ENCODE results near the gene REEP6. TPM values are rescaled to one million over a fixed set of nuclear protein-coding genes. Genes with fewer than 3 reads are reported as not detected.

REEP6 gene
- total and polyA plus RNA-seq, 4 donors = 16.4 to 449 (median 201) TPM

DNA sequence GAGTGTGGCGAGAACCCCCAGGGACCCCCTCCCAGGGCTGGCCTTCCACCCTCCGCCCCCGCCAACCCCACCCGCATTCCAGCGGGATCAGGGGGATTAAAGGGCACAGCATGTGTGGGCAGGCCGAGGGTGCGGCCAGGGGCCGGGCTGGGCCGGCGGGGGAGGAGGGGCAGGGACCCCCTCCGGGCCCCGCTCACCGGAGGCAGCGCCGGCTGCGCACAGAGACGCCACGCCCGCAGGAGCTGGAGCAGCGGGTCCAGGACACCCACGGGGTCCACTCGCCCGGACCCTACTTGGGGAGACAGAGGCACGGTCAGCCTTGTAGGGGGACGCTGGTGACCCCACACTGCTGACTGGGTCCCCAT is 19.4 kb downstream of the REEP6 start (continued):
- TF ChIP-seq CTCF (IDR thresholded peaks at IDR 0.05; ENCODE audit: low read depth, low read length, missing input control) (no peak), SP1 (IDR thresholded peaks at IDR 0.05) (no peak), TAF1 (conservative IDR thresholded peaks at IDR 0.05) (no peak), RAD21 (IDR thresholded peaks at IDR 0.05) (no peak)

GRCh38 chr19:1510807-1511206 is 19.8 kb downstream of the REEP6 start:
- H3K27me3 ChIP-seq (ENCODE audit: control insufficient read depth in 4 of 4, insufficient read depth in 4 of 4, low read length in 3 of 4) = peaks cover 0 to 3% (median 0%) of the 10 kb centered on the region in 4 donors
- no peak overlapping the region for H3K9ac ChIP-seq (ENCODE audit: low read depth in 1 of 2, low read length in 2 of 2)
- no peak for DNase-seq (ENCODE audit: low spot score)
- no peak overlapping the region for H3K27ac ChIP-seq (ENCODE audit: low read depth in 1 of 2, low read length in 2 of 2)
- no peak overlapping the region for H3K4me3 ChIP-seq (ENCODE audit: low read depth in 1 of 3, low read length in 3 of 3)
- no peak for TF ChIP-seq RAD21 (IDR thresholded peaks at IDR 0.05)
- no peak for TF ChIP-seq HNF4G (IDR thresholded peaks at IDR 0.05)
- no peak for TF ChIP-seq TAF1 (conservative IDR thresholded peaks at IDR 0.05)
- no peak for TF ChIP-seq FOXA1 (IDR thresholded peaks at IDR 0.05)
- TF ChIP-seq, protein P1, sequence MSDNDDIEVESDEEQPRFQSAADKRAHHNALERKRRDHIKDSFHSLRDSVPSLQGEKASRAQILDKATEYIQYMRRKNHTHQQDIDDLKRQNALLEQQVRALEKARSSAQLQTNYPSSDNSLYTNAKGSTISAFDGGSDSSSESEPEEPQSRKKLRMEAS (IDR thresholded peaks at IDR 0.05) = no peak
- no peak for TF ChIP-seq JUND (IDR thresholded peaks at IDR 0.05)
- no peak for TF ChIP-seq EGR1 (IDR thresholded peaks at IDR 0.05; ENCODE audit: low read depth in 2 of 2)
- TF ChIP-seq HNF4A (conservative IDR thresholded peaks at IDR 0.05) = no peak
- TF ChIP-seq CTCF (IDR thresholded peaks at IDR 0.05; ENCODE audit: low read depth, low read length, missing input control) = no peak
- TF ChIP-seq ATF3 (IDR thresholded peaks at IDR 0.05) = no peak
- no peak for TF ChIP-seq YY1 (IDR thresholded peaks at IDR 0.05)
- no peak for TF ChIP-seq RXRA (IDR thresholded peaks at IDR 0.05)
- peaks cover 3 to 25% (median 15%) of the 10 kb centered on the region in 4 donors for H3K4me1 ChIP-seq (ENCODE audit: control insufficient read depth in 4 of 4, insufficient read depth in 4 of 4, low read length in 3 of 4)
- 41% methylated on average over 9 of the region's 9 CpGs for WGBS
- no peaks in the 10 kb centered on the region for H3K9me3 ChIP-seq (ENCODE audit: control insufficient read depth in 4 of 4, low read length in 3 of 4)
- no peaks in the 10 kb centered on the region for H3K36me3 ChIP-seq (ENCODE audit: control insufficient read depth in 4 of 4, insufficient read depth in 3 of 4, low read depth in 1 of 4, low read length in 3 of 4)

GRCh38 chr19:1511318-1512317 is 20.6 kb downstream of the REEP6 start:
- H3K27me3 ChIP-seq (ENCODE audit: control insufficient read depth in 4 of 4, insufficient read depth in 4 of 4, low read length in 3 of 4) = peaks cover 0 to 3% (median 0%) of the 10 kb centered on the region in 4 donors
- DNase-seq (ENCODE audit: low spot score) = no peak
- TF ChIP-seq, protein P2, sequence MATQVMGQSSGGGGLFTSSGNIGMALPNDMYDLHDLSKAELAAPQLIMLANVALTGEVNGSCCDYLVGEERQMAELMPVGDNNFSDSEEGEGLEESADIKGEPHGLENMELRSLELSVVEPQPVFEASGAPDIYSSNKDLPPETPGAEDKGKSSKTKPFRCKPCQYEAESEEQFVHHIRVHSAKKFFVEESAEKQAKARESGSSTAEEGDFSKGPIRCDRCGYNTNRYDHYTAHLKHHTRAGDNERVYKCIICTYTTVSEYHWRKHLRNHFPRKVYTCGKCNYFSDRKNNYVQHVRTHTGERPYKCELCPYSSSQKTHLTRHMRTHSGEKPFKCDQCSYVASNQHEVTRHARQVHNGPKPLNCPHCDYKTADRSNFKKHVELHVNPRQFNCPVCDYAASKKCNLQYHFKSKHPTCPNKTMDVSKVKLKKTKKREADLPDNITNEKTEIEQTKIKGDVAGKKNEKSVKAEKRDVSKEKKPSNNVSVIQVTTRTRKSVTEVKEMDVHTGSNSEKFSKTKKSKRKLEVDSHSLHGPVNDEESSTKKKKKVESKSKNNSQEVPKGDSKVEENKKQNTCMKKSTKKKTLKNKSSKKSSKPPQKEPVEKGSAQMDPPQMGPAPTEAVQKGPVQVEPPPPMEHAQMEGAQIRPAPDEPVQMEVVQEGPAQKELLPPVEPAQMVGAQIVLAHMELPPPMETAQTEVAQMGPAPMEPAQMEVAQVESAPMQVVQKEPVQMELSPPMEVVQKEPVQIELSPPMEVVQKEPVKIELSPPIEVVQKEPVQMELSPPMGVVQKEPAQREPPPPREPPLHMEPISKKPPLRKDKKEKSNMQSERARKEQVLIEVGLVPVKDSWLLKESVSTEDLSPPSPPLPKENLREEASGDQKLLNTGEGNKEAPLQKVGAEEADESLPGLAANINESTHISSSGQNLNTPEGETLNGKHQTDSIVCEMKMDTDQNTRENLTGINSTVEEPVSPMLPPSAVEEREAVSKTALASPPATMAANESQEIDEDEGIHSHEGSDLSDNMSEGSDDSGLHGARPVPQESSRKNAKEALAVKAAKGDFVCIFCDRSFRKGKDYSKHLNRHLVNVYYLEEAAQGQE (IDR thresholded peaks at IDR 0.05) = no peak
- no peak for TF ChIP-seq GABPA (IDR thresholded peaks at IDR 0.05 in 1 of 2, conservative IDR thresholded peaks at IDR 0.05 in 1 of 2)
- TF ChIP-seq FOXA1 (IDR thresholded peaks at IDR 0.05) = no peak
- TF ChIP-seq ATF3 (IDR thresholded peaks at IDR 0.05) = no peak
- TF ChIP-seq TAF1 (conservative IDR thresholded peaks at IDR 0.05) = no peak
- TF ChIP-seq HNF4G (IDR thresholded peaks at IDR 0.05) = no peak
- TF ChIP-seq NR2F2 (IDR thresholded peaks at IDR 0.05) = no peak
- no peak for TF ChIP-seq SP1 (IDR thresholded peaks at IDR 0.05)
- no peak for TF ChIP-seq CTCF (IDR thresholded peaks at IDR 0.05; ENCODE audit: low read depth, low read length, missing input control)
- TF ChIP-seq YY1 (IDR thresholded peaks at IDR 0.05) = no peak

More at GRCh38 chr19:1511318-1512317, 20.6 kb downstream of the REEP6 start:
- no peaks in the 10 kb centered on the region for H3K36me3 ChIP-seq (ENCODE audit: control insufficient read depth in 4 of 4, insufficient read depth in 3 of 4, low read depth in 1 of 4, low read length in 3 of 4)
- H3K4me3 ChIP-seq (ENCODE audit: low read depth in 1 of 3, low read length in 3 of 3) = no peak overlapping the region
- H3K27ac ChIP-seq (ENCODE audit: low read depth in 1 of 2, low read length in 2 of 2) = no peak overlapping the region
- WGBS = 57% methylated on average over 22 of the region's 22 CpGs
- H3K9ac ChIP-seq (ENCODE audit: low read depth in 1 of 2, low read length in 2 of 2) = no peak overlapping the region
- peaks cover 3 to 25% (median 15%) of the 10 kb centered on the region in 4 donors for H3K4me1 ChIP-seq (ENCODE audit: control insufficient read depth in 4 of 4, insufficient read depth in 4 of 4, low read length in 3 of 4)
- no peaks in the 10 kb centered on the region for H3K9me3 ChIP-seq (ENCODE audit: control insufficient read depth in 4 of 4, low read length in 3 of 4)
